SK-N-SH treated with all-trans-retinoic acid at 6 μM for 48 hours (cell line): Measurements from ENCODE around the gene SCYGR3.

Experiments
- ATAC-seq: fragments of 200-7000 bp; cut with Tn5 transposase; 3 replicates; pipeline ENCODE4 v1.9.1; 2020; ENCODE audit warnings: mild to moderate bottlenecking, moderate library complexity
- ARNTL ChIP-seq: fragments of 450-650 bp; formaldehyde crosslinking; IDR thresholded peaks from 2 replicates; pipeline ENCODE4 v1.5.0; 2020; ENCODE audit warnings: low read depth, mild to moderate bottlenecking, moderate library complexity, borderline replicate concordance
- CSDC2 ChIP-seq: fragments of 250-450 bp; sonication (Bioruptor Pico); IDR thresholded peaks from 2 replicates; pipeline ENCODE4 v1.5.0; 2020; ENCODE audit warnings: mild to moderate bottlenecking, moderate library complexity
- ESRRG ChIP-seq: fragments of 250-450 bp; sonication (Bioruptor Pico); IDR thresholded peaks from 2 replicates; pipeline ENCODE4 v1.6.1; 2021; ENCODE audit warnings: mild to moderate bottlenecking
- GLIS3 ChIP-seq: fragments of 250-450 bp; sonication (Bioruptor Pico); IDR thresholded peaks from 2 replicates; pipeline ENCODE4 v1.5.0; 2020; ENCODE audit warnings: mild to moderate bottlenecking, moderate library complexity
- ISL1 ChIP-seq: fragments of 250-450 bp; sonication (Bioruptor Pico); IDR thresholded peaks from 2 replicates; pipeline ENCODE4 v2.1.2; 2022; ENCODE audit warnings: mild to moderate bottlenecking, moderate library complexity
- OSR1 ChIP-seq: fragments of 250-450 bp; sonication (Bioruptor Pico); IDR thresholded peaks from 2 replicates; pipeline ENCODE4 v1.8.0; 2022; ENCODE audit warnings: moderate library complexity, mild to moderate bottlenecking, inconsistent platforms
- POU6F1 ChIP-seq: fragments of 250-450 bp; sonication (Bioruptor Pico); IDR thresholded peaks from 2 replicates; pipeline ENCODE4 v1.8.0; 2021; ENCODE audit warnings: low read depth, mild to moderate bottlenecking, moderate library complexity, borderline replicate concordance
- PPARA ChIP-seq: fragments of 250-450 bp; sonication (Bioruptor Pico); IDR thresholded peaks from 2 replicates; pipeline ENCODE4 v1.5.0; 2020; ENCODE audit warnings: mild to moderate bottlenecking, borderline replicate concordance
- RARB ChIP-seq: fragments of 250-450 bp; sonication (Bioruptor Pico); IDR thresholded peaks from 2 replicates; pipeline ENCODE4 v1.8.0; 2021; ENCODE audit warnings: mild to moderate bottlenecking, moderate library complexity
- SNAI2 ChIP-seq: fragments of 250-450 bp; sonication (Bioruptor Pico); IDR thresholded peaks from 2 replicates; pipeline ENCODE4 v1.5.0; 2020; ENCODE audit warnings: mild to moderate bottlenecking, moderate library complexity
- TCF4 ChIP-seq: fragments of 250-450 bp; sonication (Bioruptor Pico); IDR thresholded peaks from 2 replicates; pipeline ENCODE4 v1.8.0; 2021; ENCODE audit warnings: mild to moderate bottlenecking, moderate library complexity, borderline replicate concordance
- TOX ChIP-seq: fragments of 250-450 bp; sonication (Bioruptor Pico); IDR thresholded peaks from 2 replicates; pipeline ENCODE4 v1.8.0; 2021; ENCODE audit warnings: mild to moderate bottlenecking, moderate library complexity, borderline replicate concordance
- ZC3H10 ChIP-seq: fragments of 250-450 bp; sonication (Bioruptor Pico); IDR thresholded peaks from 2 replicates; pipeline ENCODE4 v1.5.1; 2021; ENCODE audit warnings: mild to moderate bottlenecking, moderate library complexity
- ZFP30 ChIP-seq: fragments of 450-650 bp; formaldehyde crosslinking; IDR thresholded peaks from 2 replicates; pipeline ENCODE4 v1.5.0; 2022; ENCODE audit warnings: mild to moderate bottlenecking, moderate library complexity
- ZNF565 ChIP-seq: fragments of 450-650 bp; formaldehyde crosslinking; conservative IDR thresholded peaks from 2 replicates; pipeline ENCODE4 v1.5.0; 2020; ENCODE audit warnings: low read depth, mild to moderate bottlenecking, moderate library complexity
- ZNF70 ChIP-seq: fragments of 450-650 bp; formaldehyde crosslinking; IDR thresholded peaks from 2 replicates; pipeline ENCODE4 v1.5.0; 2020; ENCODE audit warnings: mild to moderate bottlenecking, moderate library complexity
- ZNF8 ChIP-seq: fragments of 450-650 bp; formaldehyde crosslinking; IDR thresholded peaks from 2 replicates; pipeline ENCODE4 v1.5.0; 2020; ENCODE audit warnings: mild to moderate bottlenecking, moderate library complexity
- TF ChIP-seq, protein P1 (sequence below): fragments of 250-450 bp; sonication (Bioruptor Pico); IDR thresholded peaks from 2 replicates; pipeline ENCODE4 v1.5.1; 2021; ENCODE audit warnings: mild to moderate bottlenecking, moderate library complexity
- TF ChIP-seq, protein P2 (sequence below): fragments of 250-450 bp; sonication (Bioruptor Pico); IDR thresholded peaks from 2 replicates; pipeline ENCODE4 v1.5.0; 2020; ENCODE audit warnings: mild to moderate bottlenecking, moderate library complexity
- TF ChIP-seq, protein P3 (sequence below): fragments of 250-450 bp; sonication (Bioruptor Pico); IDR thresholded peaks from 2 replicates; pipeline ENCODE4 v1.5.1; 2020; ENCODE audit warnings: low read depth, mild to moderate bottlenecking, moderate library complexity
- TF ChIP-seq, protein P4 (sequence below): fragments of 250-450 bp; sonication (Bioruptor Pico); IDR thresholded peaks from 2 replicates; pipeline ENCODE4 v1.8.0; 2020; ENCODE audit warnings: mild to moderate bottlenecking, moderate library complexity, borderline replicate concordance

The SCYGR3 gene

DNA sequence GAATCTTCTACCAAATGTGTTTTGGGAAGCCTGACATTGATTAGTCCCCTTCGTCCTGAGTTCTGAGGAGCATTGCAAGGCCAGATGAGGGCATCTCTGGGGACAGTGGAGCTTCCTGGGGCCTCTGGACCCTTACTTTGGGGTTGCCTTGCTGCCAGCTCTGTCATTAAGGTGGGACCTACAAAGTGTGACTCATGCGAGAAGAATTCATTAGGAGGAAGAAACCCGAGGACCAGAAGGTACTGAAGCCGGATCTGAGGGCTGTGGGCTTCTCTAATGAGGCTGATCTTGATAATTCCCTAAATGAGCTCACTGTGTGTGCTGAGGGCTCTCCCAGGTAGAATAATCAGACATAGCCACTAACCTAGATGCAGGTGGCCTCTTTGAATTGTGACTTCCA lies 16.6 kb downstream of the SCYGR3 start:
- TF ChIP-seq ARNTL (CRISPR knock-in tag) (no peak), ZNF565 (CRISPR knock-in tag) (no peak), ZNF8 (CRISPR knock-in tag) (no peak), SNAI2 (CRISPR knock-in tag) (no peak), ISL1 (CRISPR knock-in tag) (no peak), TCF4 (CRISPR knock-in tag) (no peak), CSDC2 (CRISPR knock-in tag) (no peak), ZNF70 (CRISPR knock-in tag) (no peak), ESRRG (CRISPR knock-in tag) (no peak), ZFP30 (no peak), GLIS3 (CRISPR knock-in tag) (no peak), TOX (no peak), PPARA (no peak), OSR1 (no peak), ZC3H10 (no peak), POU6F1 (CRISPR knock-in tag) (no peak)
- TF ChIP-seq, protein P1, sequence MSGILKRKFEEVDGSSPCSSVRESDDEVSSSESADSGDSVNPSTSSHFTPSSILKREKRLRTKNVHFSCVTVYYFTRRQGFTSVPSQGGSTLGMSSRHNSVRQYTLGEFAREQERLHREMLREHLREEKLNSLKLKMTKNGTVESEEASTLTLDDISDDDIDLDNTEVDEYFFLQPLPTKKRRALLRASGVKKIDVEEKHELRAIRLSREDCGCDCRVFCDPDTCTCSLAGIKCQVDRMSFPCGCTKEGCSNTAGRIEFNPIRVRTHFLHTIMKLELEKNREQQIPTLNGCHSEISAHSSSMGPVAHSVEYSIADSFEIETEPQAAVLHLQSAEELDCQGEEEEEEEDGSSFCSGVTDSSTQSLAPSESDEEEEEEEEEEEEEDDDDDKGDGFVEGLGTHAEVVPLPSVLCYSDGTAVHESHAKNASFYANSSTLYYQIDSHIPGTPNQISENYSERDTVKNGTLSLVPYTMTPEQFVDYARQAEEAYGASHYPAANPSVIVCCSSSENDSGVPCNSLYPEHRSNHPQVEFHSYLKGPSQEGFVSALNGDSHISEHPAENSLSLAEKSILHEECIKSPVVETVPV (CRISPR knock-in tag), result no peak
- TF ChIP-seq, protein P2, sequence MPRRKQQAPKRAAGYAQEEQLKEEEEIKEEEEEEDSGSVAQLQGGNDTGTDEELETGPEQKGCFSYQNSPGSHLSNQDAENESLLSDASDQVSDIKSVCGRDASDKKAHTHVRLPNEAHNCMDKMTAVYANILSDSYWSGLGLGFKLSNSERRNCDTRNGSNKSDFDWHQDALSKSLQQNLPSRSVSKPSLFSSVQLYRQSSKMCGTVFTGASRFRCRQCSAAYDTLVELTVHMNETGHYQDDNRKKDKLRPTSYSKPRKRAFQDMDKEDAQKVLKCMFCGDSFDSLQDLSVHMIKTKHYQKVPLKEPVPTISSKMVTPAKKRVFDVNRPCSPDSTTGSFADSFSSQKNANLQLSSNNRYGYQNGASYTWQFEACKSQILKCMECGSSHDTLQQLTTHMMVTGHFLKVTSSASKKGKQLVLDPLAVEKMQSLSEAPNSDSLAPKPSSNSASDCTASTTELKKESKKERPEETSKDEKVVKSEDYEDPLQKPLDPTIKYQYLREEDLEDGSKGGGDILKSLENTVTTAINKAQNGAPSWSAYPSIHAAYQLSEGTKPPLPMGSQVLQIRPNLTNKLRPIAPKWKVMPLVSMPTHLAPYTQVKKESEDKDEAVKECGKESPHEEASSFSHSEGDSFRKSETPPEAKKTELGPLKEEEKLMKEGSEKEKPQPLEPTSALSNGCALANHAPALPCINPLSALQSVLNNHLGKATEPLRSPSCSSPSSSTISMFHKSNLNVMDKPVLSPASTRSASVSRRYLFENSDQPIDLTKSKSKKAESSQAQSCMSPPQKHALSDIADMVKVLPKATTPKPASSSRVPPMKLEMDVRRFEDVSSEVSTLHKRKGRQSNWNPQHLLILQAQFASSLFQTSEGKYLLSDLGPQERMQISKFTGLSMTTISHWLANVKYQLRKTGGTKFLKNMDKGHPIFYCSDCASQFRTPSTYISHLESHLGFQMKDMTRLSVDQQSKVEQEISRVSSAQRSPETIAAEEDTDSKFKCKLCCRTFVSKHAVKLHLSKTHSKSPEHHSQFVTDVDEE (CRISPR knock-in tag), result no peak
- TF ChIP-seq, protein P3, sequence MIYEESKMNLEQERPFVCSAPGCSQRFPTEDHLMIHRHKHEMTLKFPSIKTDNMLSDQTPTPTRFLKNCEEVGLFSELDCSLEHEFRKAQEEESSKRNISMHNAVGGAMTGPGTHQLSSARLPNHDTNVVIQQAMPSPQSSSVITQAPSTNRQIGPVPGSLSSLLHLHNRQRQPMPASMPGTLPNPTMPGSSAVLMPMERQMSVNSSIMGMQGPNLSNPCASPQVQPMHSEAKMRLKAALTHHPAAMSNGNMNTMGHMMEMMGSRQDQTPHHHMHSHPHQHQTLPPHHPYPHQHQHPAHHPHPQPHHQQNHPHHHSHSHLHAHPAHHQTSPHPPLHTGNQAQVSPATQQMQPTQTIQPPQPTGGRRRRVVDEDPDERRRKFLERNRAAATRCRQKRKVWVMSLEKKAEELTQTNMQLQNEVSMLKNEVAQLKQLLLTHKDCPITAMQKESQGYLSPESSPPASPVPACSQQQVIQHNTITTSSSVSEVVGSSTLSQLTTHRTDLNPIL (CRISPR knock-in tag), result no peak
- TF ChIP-seq, protein P4, sequence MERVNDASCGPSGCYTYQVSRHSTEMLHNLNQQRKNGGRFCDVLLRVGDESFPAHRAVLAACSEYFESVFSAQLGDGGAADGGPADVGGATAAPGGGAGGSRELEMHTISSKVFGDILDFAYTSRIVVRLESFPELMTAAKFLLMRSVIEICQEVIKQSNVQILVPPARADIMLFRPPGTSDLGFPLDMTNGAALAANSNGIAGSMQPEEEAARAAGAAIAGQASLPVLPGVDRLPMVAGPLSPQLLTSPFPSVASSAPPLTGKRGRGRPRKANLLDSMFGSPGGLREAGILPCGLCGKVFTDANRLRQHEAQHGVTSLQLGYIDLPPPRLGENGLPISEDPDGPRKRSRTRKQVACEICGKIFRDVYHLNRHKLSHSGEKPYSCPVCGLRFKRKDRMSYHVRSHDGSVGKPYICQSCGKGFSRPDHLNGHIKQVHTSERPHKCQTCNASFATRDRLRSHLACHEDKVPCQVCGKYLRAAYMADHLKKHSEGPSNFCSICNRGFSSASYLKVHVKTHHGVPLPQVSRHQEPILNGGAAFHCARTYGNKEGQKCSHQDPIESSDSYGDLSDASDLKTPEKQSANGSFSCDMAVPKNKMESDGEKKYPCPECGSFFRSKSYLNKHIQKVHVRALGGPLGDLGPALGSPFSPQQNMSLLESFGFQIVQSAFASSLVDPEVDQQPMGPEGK (CRISPR knock-in tag), result no peak
- no peak for ATAC-seq

DNA sequence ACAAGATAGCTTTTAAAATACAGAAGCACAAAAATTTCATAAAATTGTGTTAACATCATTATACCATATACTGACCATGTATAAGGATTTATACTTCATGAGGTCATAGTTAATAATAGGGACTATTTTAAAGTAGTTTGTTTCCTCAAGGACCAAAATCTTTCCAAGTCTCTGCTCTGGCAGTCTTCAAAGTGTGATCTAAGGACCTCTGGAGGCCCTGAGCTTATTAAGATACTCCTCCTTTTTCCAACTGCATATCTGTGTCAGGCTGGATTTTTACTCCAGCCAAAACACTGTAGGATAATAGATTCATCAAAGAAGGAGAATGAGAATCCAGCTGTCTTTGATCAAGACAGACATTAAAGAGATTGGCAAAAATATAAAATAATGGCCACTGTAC lies 17.6 kb downstream of the SCYGR3 start:
- ATAC-seq, result no peak
- TF ChIP-seq ZC3H10 (no peak), TCF4 (CRISPR knock-in tag) (no peak), GLIS3 (CRISPR knock-in tag) (no peak), ZFP30 (no peak), ZNF8 (CRISPR knock-in tag) (no peak), RARB (CRISPR knock-in tag) (no peak), ZNF565 (CRISPR knock-in tag) (no peak)
- TF ChIP-seq, protein P2 (CRISPR knock-in tag), result no peak
